NCI-H1436 treated with DMSO at 0.1 percent for 48 hours (cell line): ENCODE results near the gene TMEM214.
A peak's percentile ranks its signal among the peaks of the same experiment; 100 is the strongest.
"Not testable (repeated sequence)": the region's sequence is repeated elsewhere in the genome, so short reads cannot be mapped to it uniquely, and the experiment has no call there.

ENCODE experiments used
- DNase-seq: peaks from one replicate; lab custom pipeline; 2025; lab: John Stamatoyannopoulos, UW

Gene TMEM214

DNA sequence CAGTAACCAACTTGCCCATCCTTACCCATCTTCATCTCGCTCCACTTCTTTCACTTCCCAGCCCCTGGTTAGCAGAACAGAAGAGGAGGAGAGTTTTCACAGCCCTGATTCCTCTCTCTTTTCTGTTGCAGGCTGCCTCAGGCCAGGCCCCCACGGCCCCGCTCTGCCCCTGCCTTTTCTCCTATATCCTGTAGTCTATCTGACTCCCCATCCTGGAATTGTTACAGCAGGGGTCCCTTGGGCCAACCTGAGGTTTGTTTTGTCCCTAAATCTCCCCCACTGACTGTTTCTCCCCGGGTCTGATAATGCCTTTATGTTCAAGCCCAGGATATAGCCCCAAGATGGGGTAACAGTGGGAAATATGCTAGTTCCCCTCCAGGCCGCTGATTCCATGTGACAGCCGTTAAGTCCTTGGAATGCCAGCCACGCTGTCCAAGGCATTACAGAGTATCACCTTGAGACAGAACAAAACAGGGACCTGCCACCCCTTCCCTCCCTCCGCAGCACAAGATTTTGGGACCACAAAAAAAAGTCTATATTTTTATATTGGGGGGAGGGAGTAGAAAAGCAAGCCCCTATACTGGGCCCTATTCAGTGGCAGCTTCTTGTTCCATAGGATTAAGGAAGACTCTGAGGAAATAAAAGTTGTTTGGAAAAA is 37.3 kb downstream of the TMEM214 start:
- no peak for DNase-seq

DNA sequence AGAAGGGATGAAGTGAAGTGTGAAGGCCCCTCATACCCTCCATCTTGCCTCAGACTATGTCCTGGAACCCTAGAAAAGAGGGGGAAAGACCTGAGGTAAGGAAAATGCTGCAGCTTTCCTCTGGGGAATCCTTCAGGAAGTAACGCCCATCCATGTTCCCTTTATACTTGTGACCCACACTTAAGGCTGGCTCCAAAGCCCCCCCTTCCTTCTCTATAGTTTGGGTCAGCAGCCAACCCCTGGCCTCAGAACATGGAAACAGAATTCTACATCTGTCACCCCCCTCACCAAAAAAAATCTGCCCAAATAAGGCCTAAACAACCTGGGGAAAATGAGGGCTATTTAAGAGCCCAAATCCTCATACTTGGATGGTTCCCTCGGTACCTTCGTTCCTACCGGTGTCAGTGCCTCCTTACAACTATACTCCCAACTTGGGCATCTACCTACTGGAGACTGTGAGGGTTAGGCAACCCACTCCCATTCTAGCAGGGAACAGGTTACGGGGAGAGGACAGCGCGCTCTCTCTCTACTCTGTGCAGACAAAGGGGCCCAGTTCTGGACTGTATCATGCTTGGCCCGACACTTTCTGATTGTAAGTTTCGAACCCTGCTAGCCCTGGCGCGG is 38.0 kb downstream of the TMEM214 start:
- no peak for DNase-seq

DNA sequence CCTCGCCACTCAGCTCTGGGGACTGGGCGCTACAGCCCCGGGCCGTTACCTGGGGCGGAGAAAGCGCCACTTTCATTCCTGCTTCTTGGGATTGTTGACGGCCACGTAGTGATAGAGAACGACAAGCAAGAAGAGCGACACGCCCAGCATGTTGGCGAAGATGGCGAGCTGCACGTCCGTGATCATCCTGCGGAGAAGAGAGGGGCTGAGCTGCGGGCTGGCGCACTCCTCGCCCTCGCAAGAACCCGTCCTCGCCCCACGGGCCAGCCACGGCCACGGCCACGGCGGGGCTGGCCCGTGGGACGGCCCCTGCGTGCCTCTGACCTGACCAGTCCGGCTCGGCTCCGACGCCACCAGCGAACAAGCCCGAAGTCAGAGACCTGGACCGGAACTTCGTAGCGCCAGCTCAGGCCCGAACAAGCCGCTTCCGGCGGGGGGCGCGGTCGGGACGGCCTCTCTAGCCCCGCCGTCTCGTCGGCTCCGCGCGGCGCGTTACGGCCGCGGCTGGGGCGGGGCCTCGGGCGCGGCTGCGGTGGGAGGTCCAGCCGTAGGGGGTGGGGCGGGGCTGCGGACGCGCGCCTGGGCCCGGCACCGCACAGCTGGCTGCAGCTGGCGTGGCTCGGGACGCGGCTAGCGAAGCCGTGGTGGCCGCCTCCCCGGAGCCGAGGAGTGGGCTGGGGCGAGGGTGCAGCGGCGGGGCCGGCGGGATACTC is 38.7 kb downstream of the TMEM214 start, which contains the start of gene OST4:
TSS of gene OST4 (minus strand) at position 378 of the 713 bp plus-strand sequence.
- DNase-seq = peak; percentile 25

DNA sequence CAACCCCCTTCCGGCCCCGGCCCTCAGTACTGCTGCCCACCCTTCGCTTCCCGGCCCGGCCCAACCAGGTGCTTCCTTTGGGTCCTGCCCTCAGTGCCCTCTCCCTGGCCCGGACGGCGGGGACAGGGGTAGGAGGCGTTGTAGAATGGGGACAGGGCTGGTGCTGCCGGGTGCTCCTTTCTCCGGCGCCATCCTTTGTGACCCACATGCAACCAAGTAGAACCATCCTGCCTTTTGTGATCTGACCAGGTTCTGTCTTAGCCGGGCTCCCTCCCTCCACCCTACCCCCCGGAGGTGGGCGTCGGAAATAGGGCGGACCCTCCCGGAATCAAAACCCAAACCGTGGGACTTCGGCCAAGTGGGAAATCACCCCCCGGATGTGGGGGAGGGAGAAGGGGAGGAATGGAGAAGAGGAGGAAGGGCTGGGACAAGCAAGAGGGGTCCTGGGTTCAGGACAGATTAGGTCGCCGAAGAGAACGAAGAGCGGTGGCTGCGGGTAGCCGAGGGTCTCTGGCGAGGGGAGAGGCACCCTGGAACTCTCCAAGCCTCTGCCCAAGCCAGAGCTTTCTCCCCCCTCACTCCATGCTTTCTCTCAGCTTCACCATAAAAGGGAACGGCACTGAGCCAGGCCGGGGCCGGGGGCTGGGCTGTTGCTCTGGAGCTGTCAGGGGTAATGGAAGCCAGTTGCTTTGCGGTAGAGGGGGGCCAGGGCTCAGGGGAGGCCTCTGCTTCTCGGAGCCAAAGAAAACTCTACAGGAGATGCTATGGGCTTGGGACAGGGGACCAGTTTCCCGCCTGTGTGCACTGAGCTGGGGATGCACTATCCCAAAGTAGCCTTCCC is 39.4 kb downstream of the TMEM214 start:
- DNase-seq = no peak

DNA sequence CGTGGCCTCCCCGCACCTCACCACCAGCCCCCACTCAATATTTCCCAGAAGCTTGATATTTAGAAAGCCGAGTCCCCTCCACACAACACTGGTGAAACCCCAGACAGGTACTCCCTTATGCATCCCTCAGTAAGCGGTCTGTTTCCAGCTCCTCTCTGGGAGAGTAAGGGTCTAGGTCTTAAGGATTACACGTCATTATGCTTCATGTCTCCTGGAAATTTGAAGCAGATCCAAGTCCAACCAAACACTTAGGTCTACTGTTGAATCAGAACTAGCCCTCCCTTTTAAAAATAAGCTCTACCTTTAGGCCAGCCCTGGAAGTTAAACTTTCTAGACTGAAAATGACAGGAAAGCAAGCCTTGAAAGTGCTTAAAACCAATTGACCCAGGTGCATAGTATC is 40.2 kb downstream of the TMEM214 start:
- no peak for DNase-seq

DNA sequence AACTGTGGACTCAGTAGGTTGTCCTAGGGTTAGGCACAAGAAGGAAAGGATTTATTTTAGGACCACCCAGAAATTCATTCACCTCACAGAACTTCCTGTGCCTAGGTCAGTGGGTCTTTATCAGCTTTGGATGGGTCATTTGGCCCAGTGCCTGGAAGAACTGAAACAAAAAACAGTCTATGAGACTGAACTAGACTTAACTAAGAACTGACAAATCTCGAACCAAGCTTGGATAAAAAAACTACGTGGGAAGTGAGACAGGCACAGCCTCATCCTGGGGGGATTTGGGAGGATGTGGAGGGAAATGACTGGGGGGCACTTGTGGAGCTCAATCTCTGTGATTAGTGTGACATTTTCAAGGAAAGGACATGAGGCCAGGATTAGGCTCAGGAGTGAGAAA is 41.0 kb downstream of the TMEM214 start:
- DNase-seq = no peak

DNA sequence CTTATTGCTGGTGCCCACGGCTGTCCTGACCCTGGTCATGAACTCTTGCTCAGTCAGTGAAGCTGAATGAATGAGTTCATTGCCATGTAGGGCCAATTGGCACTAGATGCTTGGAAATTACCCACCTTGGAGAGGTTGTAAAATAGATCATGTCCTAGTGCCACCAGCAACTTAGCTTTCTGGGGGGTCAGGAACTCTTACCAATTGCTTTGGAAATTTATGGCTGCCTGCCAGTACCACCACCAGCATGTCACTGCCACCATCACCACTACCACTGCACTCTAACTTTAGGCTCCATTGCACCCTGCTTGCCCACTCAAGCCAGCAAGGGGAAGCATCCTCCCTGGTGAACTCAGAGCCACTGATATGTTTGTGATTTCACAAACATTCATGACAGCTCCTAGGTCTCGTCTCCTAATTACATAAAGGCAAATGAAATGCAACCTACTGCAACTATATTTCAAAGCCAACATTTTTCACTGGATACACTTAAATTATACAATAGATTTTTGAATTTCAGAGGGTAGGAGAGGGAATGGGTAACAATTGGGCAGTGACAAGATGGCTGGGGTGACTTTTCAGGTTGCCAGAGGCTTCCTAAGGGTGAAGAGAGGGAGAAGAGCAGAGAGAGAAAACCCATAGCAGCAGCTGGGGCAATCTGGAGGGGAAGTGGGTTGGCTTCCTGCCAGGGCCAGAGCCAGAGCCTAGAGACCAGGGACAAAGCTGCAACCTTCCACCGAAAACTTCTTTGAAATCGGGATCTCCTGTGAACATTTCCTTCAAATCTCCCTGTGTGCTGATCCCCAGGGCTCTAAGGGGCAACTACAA is 42.2 kb downstream of the TMEM214 start:
- DNase-seq = no peak

DNA sequence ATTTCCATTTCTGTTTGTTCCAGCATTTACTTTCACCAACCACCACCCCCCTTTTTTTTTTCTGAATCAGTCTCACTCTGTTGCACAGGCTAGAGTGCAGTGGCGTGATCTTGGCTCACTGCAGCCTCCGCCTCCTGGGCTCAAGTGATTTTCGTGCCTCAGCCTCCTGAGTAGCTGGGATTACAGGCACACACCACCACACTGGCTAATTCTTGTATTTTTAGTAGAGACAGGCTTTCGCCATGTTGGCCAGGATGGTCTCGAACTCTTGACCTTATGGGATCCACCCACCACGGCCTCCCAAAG is 42.8 kb downstream of the TMEM214 start:
- DNase-seq = not testable (repeated sequence)

DNA sequence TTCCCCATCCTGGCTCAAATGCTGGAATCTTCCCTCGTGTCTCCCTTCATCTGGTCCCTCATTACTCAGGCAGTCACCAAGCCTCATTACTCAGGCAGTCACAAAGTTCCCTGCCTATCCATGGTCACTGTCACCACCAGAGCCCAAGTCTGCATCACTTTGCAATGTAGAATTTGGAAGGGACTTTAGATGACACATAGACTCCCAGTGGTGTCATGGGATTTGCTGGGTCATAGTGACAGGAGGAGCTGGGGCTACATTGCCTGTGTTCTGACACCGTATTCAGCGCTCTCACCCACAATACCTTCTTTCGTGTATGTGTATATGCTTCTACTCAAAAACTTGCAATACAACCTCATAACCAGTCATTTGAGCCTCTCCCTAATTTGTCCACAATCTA is 43.6 kb downstream of the TMEM214 start:
- DNase-seq = no peak

DNA sequence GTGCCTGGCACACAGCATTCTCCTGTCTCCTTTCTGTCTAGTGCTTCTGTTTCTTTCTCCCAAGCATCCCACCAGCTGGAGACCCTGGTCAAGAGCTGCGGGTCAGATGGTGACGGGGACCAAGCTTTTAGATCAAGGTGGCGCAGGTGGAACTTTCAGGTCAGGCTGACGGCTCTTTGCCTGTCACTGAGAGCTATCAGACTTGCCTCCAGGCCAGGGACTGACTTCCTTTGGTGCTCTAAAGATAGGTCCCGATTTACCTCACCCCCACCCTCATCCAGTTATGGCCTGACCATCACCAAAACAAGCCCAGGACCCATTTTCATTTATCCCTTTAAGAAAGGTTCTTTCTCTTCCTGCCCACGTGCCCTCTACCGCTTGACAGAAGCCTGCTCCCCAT is 44.5 kb downstream of the TMEM214 start:
- DNase-seq = no peak

DNA sequence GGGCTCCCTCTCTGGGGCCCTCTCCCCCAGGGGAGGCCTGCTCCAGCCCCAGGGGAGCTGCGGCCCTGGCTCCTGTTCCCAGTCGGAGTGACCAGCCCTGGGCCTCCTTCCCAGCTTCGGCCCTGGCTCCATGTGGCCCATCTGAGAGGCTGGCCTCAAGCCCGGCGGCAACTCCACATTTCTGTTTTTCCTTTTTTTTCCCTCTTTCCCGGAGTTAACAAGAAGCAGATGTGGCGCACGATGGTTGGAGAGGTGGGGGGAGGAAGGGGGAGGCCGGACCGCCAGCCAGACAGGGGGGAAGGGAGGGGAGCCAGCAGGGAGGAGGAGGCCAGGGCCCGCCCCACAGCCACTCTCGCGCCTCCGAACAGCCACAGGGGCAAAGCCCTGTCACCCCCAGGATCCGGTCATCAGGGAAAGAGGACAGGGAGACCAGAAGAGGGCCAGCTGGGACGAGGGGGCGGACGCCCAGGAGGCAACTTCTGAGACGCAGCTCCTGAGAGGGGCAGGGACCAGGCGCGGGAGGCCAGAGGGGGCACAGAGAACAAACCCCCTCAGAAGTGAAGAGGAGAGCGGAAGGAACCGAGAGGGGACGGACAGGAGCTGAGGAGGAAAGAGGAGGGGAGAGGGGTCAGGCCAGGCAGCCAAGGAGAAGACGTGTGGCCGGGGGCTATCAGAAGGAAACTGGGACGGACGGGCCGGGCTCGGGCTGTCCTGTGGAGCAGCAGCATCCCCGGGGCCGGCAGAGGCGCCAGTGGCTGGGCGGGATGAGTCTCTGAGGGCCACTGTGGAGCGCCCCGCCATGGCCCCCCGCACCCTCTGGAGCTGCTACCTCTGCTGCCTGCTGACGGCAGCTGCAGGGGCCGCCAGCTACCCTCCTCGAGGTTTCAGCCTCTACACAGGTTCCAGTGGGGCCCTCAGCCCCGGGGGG is 45.8 kb downstream of the TMEM214 start, which contains the start of gene EMILIN1:
TSS of gene EMILIN1 (plus strand) at position 349 of the 928 bp plus-strand sequence. CDS start at position 800, 451 bp downstream.
- no peak for DNase-seq

DNA sequence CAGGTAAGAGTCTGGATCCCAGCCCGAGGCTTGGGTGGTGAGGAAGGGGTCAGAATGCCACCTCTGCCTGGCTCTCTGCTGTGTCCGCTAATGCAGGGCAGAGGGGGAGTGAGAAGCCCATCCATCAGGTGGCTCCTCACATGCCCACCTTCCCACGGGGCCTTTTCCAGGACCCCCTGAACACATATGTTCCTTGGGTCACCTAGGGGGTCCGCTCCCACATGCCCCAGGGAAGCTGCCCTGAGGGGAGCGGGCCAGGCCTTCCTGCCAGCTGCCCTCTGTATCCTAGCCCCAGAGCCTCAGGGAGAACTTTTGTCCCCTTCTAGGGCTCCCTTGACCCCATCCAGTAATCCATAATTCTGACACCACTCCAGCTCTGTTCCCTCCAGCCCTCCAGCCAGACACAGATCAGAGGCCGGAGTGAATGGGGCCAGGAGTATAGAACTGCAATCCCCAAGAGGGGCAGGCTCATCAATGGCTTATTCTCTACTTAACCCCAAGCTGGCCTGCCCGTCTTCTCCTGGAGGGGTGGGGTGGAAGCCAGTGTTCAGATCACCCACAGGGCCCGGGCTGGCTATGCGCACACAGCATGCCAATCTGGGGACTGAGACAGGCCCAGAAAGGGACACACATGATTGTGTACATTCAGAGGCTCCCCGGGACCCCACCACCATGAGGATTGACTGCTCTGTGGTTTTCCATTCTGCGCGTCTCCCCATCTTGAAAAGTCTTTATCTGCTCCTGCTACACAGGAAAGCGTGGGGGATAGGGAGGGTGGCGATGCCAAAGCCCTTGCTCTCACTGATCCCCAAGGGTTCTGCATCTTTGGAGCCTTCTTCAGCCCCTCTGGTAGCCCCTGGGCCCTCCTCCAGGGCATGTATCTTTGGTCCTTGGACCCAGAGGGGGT is 46.7 kb downstream of the TMEM214 start:
- DNase-seq = no peak

DNA sequence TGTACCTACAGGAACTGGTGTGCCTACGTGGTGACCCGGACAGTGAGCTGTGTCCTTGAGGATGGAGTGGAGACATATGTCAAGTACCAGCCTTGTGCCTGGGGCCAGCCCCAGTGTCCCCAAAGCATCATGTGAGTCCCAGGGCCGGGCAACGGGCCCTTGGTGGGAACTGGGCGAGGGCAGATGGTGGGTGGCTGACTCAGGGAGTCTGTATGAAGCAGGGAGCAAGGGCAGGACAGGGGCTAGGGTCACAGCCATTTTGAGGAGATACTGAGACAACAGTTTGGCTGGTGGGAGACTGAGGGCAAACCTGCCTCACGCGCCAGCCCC is 47.3 kb downstream of the TMEM214 start:
- no peak for DNase-seq

DNA sequence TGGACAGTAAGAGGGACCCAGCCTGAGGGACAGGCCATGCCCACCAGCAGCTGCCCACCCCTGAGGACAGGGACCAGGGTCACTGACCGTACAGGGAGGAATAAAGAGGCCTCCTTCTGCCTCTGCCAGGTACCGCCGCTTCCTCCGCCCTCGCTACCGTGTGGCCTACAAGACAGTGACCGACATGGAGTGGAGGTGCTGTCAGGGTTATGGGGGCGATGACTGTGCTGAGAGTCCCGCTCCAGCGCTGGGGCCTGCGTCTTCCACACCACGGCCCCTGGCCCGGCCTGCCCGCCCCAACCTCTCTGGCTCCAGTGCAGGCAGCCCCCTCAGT is 47.8 kb downstream of the TMEM214 start:
- no peak for DNase-seq

DNA sequence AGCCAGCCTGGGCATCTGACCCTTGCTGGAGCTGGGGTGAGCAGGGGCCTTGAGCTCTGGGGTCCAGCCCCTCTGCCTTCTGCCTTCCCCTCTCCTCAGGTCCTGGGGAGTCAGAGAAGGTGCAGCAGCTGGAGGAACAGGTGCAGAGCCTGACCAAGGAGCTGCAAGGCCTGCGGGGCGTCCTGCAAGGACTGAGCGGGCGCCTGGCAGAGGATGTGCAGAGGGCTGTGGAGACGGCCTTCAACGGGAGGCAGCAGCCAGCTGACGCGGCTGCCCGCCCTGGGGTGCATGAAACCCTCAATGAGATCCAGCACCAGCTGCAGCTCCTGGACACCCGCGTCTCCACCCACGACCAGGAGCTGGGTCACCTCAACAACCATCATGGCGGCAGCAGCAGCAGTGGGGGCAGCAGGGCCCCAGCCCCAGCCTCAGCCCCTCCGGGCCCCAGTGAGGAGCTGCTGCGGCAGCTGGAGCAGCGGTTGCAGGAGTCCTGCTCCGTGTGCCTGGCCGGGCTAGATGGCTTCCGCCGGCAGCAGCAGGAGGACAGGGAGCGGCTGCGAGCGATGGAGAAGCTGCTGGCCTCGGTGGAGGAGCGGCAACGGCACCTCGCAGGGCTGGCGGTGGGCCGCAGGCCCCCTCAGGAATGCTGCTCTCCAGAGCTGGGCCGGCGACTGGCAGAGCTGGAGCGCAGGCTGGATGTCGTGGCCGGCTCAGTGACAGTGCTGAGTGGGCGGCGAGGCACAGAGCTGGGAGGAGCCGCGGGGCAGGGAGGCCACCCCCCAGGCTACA is 49.4 kb downstream of the TMEM214 start:
- DNase-seq = no peak

DNA sequence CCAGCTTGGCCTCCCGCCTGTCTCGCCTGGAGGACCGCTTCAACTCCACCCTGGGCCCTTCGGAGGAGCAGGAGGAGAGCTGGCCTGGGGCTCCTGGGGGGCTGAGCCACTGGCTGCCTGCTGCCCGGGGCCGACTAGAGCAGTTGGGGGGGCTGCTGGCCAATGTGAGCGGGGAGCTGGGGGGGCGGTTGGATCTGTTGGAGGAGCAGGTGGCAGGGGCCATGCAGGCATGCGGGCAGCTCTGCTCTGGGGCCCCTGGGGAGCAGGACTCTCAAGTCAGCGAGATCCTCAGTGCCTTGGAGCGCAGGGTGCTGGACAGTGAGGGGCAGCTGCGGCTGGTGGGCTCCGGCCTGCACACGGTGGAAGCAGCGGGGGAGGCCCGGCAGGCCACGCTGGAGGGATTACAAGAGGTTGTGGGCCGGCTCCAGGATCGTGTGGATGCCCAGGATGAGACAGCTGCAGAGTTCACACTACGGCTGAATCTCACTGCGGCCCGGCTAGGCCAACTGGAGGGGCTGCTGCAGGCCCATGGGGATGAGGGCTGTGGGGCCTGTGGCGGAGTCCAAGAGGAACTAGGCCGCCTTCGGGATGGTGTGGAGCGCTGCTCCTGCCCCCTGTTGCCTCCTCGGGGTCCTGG is 50.1 kb downstream of the TMEM214 start:
- DNase-seq = no peak

DNA sequence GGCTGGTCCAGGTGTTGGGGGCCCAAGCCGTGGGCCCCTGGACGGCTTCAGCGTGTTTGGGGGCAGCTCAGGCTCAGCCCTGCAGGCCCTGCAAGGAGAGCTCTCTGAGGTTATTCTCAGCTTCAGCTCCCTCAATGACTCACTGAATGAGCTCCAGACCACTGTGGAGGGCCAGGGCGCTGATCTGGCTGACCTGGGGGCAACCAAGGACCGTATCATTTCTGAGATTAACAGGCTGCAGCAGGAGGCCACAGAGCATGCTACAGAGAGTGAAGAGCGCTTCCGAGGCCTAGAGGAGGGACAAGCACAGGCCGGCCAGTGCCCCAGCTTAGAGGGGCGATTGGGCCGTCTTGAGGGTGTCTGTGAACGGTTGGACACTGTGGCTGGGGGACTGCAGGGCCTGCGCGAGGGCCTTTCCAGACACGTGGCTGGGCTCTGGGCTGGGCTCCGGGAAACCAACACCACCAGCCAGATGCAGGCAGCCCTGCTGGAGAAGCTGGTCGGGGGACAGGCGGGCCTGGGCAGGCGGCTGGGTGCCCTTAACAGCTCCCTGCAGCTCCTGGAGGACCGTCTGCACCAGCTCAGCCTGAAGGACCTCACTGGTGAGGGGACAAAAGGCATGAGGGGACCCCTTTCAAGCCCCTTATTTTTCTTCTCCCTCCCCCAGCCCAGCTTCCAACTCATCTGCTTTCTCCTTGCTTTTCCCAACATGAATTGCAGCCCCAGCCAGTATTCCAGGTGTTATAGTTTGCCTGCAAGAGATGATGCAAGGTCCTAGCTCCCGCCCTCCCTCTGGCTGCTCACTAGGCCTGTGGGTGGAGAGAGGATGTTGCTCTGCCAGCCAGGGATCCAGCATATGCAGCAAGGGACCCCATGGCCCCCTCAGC is 50.9 kb downstream of the TMEM214 start:
- no peak for DNase-seq
